Progenitor cell of endocrine pancreas (in vitro differentiated cells): ENCODE data around the gene PCCA. TPM values are rescaled to one million over a fixed set of nuclear protein-coding genes. Genes with fewer than 3 reads are reported as not detected.

ENCODE experiments used
- DNase-seq: peaks from one replicate; pipeline ENCODE4 v3.0.0; 2021; ENCODE audit warnings: low spot score; ENCODE audit not compliant: unreplicated experiment
- H3K27ac Mint-ChIP-seq: 2 replicates; pipeline ENCODE4 v1.8.0; 2021; ENCODE audit warnings: mild to moderate bottlenecking, moderate library complexity, mixed read lengths
- H3K27me3 Mint-ChIP-seq: 2 replicates; pipeline ENCODE4 v1.8.0; 2021; ENCODE audit warnings: mixed read lengths
- H3K36me3 Mint-ChIP-seq: 2 replicates; pipeline ENCODE4 v1.8.0; 2022; ENCODE audit warnings: mixed read lengths; ENCODE audit not compliant: insufficient read depth
- H3K4me1 Mint-ChIP-seq: 2 replicates; pipeline ENCODE4 v1.8.0; 2021; ENCODE audit warnings: low read depth, mixed read lengths
- H3K4me3 Mint-ChIP-seq: 2 replicates; pipeline ENCODE4 v1.8.0; 2021; ENCODE audit warnings: low read depth, mild to moderate bottlenecking, moderate library complexity, mixed read lengths
- H3K9me3 Mint-ChIP-seq: 2 replicates; pipeline ENCODE4 v1.8.0; 2021; ENCODE audit warnings: low read depth, mixed read lengths
- CTCF ChIP-seq: fragments of 200-600 bp; sonication (generic); IDR thresholded peaks from one replicate; pipeline ENCODE4 v1.5.0; 2021; ENCODE audit warnings: antibody characterized with exemption, mild to moderate bottlenecking; ENCODE audit not compliant: unreplicated experiment
- total RNA-seq: library from RNA; stranded (reverse); gene quantifications from 2 replicates; pipeline ENCODE4 v1.2.1, GENCODE V29; 2021

Gene PCCA
- total RNA-seq, 1 donor from 2014 or later: 48.1 TPM

GRCh38 chr13:100175803-100176182 is 86.9 kb downstream of the PCCA start:
- DNase-seq: no peak
- no peak overlapping the region for H3K27ac Mint-ChIP-seq
- H3K4me3 Mint-ChIP-seq: no peak overlapping the region
- H3K4me1 Mint-ChIP-seq: peaks cover 9% of the 10 kb centered on the region
- H3K9me3 Mint-ChIP-seq: peaks cover 9% of the 10 kb centered on the region
- H3K36me3 Mint-ChIP-seq: peaks cover 15% of the 10 kb centered on the region
- no peaks in the 10 kb centered on the region for H3K27me3 Mint-ChIP-seq
- no peak for TF ChIP-seq CTCF

DNA sequence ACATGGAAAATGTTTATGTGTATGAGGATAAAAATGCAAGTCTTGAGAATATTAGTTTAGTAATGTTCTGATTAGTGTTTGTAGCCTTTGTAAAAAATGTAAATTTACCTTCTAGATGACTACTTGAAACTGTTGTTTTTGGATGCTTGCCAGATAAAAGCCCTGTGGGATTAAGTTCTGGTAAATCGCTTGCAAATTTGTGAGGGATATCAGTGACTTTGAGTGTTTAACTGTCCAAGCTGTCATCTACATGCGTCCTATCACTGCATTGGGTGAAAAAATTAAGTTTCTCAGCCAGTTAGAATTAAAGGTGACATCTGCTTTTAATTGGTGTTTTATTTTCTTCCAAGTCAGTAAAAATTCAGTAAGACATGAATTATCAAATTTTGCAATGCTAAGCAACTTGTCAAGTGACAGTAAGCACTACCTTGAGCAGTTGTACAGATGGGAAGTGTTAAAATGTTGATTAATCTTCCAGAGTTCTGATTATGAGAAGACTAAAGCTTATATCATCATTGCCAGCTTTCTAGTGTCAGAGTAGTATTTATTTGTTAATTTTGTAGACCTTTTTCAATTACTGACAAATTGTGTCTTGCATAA is 88.0 kb downstream of the PCCA start:
- Mint-ChIP-seq H3K36me3 (peaks cover 16% of the 10 kb centered on the region), H3K27me3 (no peaks in the 10 kb centered on the region), H3K4me3 (no peak overlapping the region), H3K27ac (no peak overlapping the region), H3K9me3 (peaks cover 9% of the 10 kb centered on the region), H3K4me1 (peaks cover 12% of the 10 kb centered on the region)
- DNase-seq: no peak
- TF ChIP-seq CTCF: no peak

DNA sequence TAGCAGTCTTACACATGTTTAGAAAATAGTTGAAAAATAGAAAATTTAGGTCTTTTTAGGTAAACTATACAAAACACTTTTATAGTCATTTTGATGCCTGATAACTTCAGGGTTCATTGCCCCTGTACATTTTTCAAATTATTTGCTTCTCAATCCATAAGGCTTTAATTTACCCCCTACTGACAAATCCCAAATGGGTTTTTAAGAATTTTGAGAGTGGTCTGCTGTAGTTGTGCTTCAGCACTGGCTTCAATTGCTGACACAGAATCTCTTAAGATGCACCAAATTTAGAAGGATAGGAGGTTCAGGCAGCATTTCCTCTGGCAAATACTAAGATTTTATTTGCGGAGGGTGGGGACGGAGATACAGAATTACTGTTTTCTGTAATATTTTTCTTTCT is 89.4 kb downstream of the PCCA start:
- peaks cover 5% of the 10 kb centered on the region for H3K9me3 Mint-ChIP-seq
- no peak overlapping the region for H3K4me3 Mint-ChIP-seq
- no peak overlapping the region for H3K27ac Mint-ChIP-seq
- no peak for DNase-seq
- no peak for TF ChIP-seq CTCF
- H3K36me3 Mint-ChIP-seq: peaks cover 9% of the 10 kb centered on the region
- H3K27me3 Mint-ChIP-seq: no peaks in the 10 kb centered on the region
- H3K4me1 Mint-ChIP-seq: peaks cover 12% of the 10 kb centered on the region

- Mint-ChIP-seq H3K27ac (no peak overlapping the region), H3K36me3 (peaks cover 3% of the 10 kb centered on the region), H3K27me3 (no peaks in the 10 kb centered on the region), H3K4me1 (peaks cover 12% of the 10 kb centered on the region), H3K4me3 (no peak overlapping the region), H3K9me3 (no peaks in the 10 kb centered on the region)
- TF ChIP-seq CTCF: no peak
- DNase-seq: no peak
Observed at GRCh38 chr13:100179276-100179675, 90.4 kb downstream of the PCCA start.

DNA sequence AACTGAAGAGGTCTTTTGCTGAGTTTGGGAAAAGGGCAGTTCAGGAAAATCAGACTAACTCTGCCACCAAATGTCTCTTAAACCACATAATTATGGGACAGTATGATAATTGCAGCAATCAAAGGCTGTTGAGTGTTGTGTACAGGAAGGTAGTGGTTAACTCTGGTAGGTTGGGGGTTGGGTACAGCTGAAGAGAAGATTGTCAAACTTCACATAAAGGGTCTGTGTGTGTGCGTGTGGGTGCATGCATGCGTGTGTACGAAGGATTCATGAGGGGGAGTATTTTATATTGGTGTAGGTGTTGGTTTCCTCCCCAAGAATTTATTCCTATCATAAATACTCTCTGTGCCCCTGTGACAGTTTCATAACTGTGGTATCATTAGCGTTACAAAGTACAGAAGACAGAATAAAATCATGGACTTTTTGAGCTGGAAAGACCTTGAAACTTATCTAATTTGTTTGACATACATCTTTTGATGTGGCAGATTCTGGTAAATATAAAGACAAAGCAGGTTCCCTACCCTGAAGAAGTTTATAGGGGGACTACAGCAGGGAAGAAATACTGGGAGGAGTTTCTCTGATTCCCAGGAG is 94.1 kb downstream of the PCCA start:
- no peaks in the 10 kb centered on the region for H3K27me3 Mint-ChIP-seq
- DNase-seq: no peak
- H3K36me3 Mint-ChIP-seq: peaks cover 5% of the 10 kb centered on the region
- peaks cover 3% of the 10 kb centered on the region for H3K9me3 Mint-ChIP-seq
- TF ChIP-seq CTCF: no peak
- H3K4me3 Mint-ChIP-seq: no peak overlapping the region
- H3K27ac Mint-ChIP-seq: no peak overlapping the region
- peaks cover 12% of the 10 kb centered on the region for H3K4me1 Mint-ChIP-seq
